Astrocyte (in vitro differentiated cells and primary cell): ENCODE results near the gene MBLAC1.

ENCODE experiments used
- EZH2 ChIP-seq: IDR thresholded peaks from 2 replicates; pipeline ENCODE4 v1.6.1; 2012; ENCODE audit warnings: mild to moderate bottlenecking, low read length, inconsistent platforms; ENCODE audit not compliant: insufficient read depth
- TF ChIP-seq, protein P1 (sequence below): IDR thresholded peaks from 2 replicates; pipeline ENCODE4 v1.5.1; 2011; ENCODE audit warnings: low read depth, mild to moderate bottlenecking, inconsistent platforms, low read length, moderate library complexity; ENCODE audit not compliant: insufficient read depth

DNA sequence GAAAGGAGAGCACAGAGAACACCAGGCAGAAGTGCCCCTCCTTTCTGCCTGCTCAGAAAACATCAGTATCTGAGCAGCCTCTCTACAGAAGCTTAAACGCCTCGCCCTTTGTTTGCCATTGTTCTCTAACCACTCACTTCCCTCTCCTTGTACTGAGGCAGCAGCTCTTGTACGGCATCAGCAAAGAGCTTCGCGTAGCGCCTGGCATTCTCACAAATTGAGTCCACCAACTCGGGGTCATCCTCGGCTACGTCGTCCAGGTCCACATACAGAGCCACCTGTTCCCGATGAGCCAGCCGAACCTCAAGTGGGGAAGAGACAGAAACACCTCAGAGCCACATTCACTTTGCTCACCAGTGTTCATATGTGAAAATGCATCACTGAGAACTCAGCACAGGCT lies 27.3 kb upstream of the MBLAC1 start:
- TF ChIP-seq, protein P1, sequence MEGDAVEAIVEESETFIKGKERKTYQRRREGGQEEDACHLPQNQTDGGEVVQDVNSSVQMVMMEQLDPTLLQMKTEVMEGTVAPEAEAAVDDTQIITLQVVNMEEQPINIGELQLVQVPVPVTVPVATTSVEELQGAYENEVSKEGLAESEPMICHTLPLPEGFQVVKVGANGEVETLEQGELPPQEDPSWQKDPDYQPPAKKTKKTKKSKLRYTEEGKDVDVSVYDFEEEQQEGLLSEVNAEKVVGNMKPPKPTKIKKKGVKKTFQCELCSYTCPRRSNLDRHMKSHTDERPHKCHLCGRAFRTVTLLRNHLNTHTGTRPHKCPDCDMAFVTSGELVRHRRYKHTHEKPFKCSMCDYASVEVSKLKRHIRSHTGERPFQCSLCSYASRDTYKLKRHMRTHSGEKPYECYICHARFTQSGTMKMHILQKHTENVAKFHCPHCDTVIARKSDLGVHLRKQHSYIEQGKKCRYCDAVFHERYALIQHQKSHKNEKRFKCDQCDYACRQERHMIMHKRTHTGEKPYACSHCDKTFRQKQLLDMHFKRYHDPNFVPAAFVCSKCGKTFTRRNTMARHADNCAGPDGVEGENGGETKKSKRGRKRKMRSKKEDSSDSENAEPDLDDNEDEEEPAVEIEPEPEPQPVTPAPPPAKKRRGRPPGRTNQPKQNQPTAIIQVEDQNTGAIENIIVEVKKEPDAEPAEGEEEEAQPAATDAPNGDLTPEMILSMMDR = no peak
- TF ChIP-seq EZH2 = no peak
